A673 (cell line): ENCODE data around the gene RAP1GAP2. TPM values are rescaled to one million over a fixed set of nuclear protein-coding genes. Genes with fewer than 3 reads are reported as not detected.

Experiments
- BruUV-seq: library from RNA; stranded (reverse); fragments of 400-500 nt; replicated peaks from 2 replicates; lab custom pipeline; 2021; lab: Mats Ljungman, UMichigan
- CTCF ChIA-PET: fragments of 300-600 bp; sonication (Branson Sonifier 250); formaldehyde crosslinking; loops from one replicate; lab custom pipeline; 2022; ENCODE audit warnings: antibody characterized with exemption; lab: Charles Lee
- POLR2A ChIA-PET: fragments of 300-600 bp; sonication (Branson Sonifier 250); formaldehyde crosslinking; loops from one replicate; lab custom pipeline; 2022; ENCODE audit warnings: antibody characterized with exemption; ENCODE audit not compliant: low non-redundant PET; lab: Charles Lee
- DNase-seq: peaks from one replicate; pipeline ENCODE4 v3.0.0-alpha.2; 2015; ENCODE audit warnings: low spot score
- H3K27ac ChIP-seq: fragments of 200-600 bp; sonication (generic); 2 replicates; pipeline ENCODE4 v1.5.1; 2016; ENCODE audit warnings: mixed run types, low read depth, mild to moderate bottlenecking, mixed read lengths, antibody characterized with exemption, low read length; ENCODE audit not compliant: poor library complexity, severe bottlenecking
- H3K27me3 ChIP-seq: fragments of 200-600 bp; sonication (generic); replicated peaks from 2 replicates; pipeline ENCODE4 v1.6.1; 2017; ENCODE audit warnings: mixed run types, low read depth, mild to moderate bottlenecking, mixed read lengths, antibody characterized with exemption, low read length; ENCODE audit not compliant: insufficient read depth, poor library complexity
- H3K36me3 ChIP-seq: fragments of 200-600 bp; sonication (generic); 2 replicates; pipeline ENCODE4 v1.6.1; 2016; ENCODE audit warnings: mixed run types, mild to moderate bottlenecking, mixed read lengths, antibody characterized with exemption, low read length; ENCODE audit not compliant: insufficient read depth, poor library complexity, severe bottlenecking
- H3K4me1 ChIP-seq: fragments of 200-600 bp; sonication (generic); 2 replicates; pipeline ENCODE4 v1.6.1; 2017; ENCODE audit warnings: mixed run types, mild to moderate bottlenecking, mixed read lengths, antibody characterized with exemption, low read length; ENCODE audit not compliant: insufficient read depth, poor library complexity, severe bottlenecking
- H3K4me3 ChIP-seq: fragments of 200-600 bp; sonication (generic); 2 replicates; pipeline ENCODE4 v1.5.1; 2016; ENCODE audit warnings: low read depth, mixed run types, mild to moderate bottlenecking, mixed read lengths, low read length; ENCODE audit not compliant: poor library complexity, severe bottlenecking
- H3K9me3 ChIP-seq: fragments of 200-600 bp; sonication (generic); 2 replicates; pipeline ENCODE4 v1.6.1; 2016; ENCODE audit warnings: mixed run types, low read depth, mild to moderate bottlenecking, mixed read lengths, antibody characterized with exemption, low read length; ENCODE audit not compliant: poor library complexity, severe bottlenecking
- EZH2 ChIP-seq: fragments of 200-600 bp; sonication (generic); IDR thresholded peaks from 2 replicates; pipeline ENCODE4 v1.6.1; 2017; ENCODE audit warnings: borderline replicate concordance, low read depth, mild to moderate bottlenecking, mixed read lengths, antibody characterized with exemption, low read length; ENCODE audit not compliant: poor library complexity, severe bottlenecking
- intact Hi-C: fragments of 100-400 bp; cut with micrococcal nuclease; formaldehyde crosslinking; loops from one replicate; pipeline ENCODE4 v1.10.0; 2022; ENCODE audit not compliant: unreplicated experiment
- total RNA-seq: library from RNA; stranded (reverse); gene quantifications from 2 replicates; pipeline ENCODE4 v1.2.3, GENCODE V29; 2021
- TF ChIP-seq, protein P1 (sequence below): fragments of 300-800, 200-600 bp; sonication (generic); conservative IDR thresholded peaks from 2 replicates; pipeline ENCODE4 v1.5.1; 2017; ENCODE audit warnings: low read depth, mild to moderate bottlenecking, antibody characterized with exemption, low read length, moderate library complexity, mixed read lengths

RAP1GAP2 gene
- total RNA-seq, 1 experiment from 2014 or later: 0.06 TPM

DNA sequence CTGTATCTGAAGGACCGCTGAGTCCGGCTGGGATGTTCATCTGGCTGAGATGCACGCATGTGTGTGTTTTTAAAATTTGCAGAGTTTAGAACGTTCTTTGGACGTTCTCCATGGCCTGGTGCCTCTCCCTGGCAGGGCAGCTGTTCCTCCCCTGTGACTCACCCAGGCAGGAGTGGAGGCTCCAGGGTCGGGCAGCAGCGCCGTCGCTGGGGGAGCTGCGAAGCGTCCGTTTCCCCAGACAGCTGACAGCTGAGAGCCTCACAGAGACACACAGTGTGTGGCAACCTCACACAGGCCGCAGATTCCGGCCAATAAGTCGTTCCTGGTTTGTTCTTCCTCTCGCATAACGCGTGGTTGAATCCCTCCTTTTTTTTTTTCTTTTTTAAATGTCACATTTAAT lies 186.6 kb downstream of the RAP1GAP2 start:
- H3K4me1 ChIP-seq: no peaks in the 10 kb centered on the region
- POLR2A ChIA-PET: no interaction called here
- no peaks in the 10 kb centered on the region for H3K27me3 ChIP-seq

DNA sequence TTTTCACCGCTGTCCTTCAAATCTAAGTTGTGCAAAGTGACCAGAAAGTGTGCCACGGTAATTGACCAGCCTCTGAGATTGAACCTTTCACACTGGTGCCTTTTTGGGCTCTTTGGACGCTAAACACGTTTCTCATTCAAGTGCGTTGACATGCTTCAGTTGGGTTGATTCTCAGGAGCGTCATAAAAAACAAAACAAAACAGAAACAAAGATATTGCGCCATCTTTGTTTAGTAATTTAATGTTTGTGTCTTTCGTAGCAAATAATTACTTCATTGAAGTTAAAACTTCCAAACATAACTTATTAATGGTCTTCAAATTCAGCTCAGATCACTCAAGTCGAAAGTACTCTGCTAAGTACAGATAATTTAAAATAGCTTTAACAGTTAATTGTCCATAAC lies 187.0 kb downstream of the RAP1GAP2 start:
- no peaks in the 10 kb centered on the region for H3K27me3 ChIP-seq
- no peaks in the 10 kb centered on the region for H3K36me3 ChIP-seq
- no peak for DNase-seq
- no peak overlapping the region for H3K4me3 ChIP-seq
- H3K27ac ChIP-seq: no peak overlapping the region
- H3K9me3 ChIP-seq: no peaks in the 10 kb centered on the region
- ChIA-PET POLR2A (no interaction called here), CTCF (interaction anchor here (1.4 kb wide), 1 partner anchor 135 kb away, joined by 4 read pairs; no protein-coding TSS in a partner anchor)
- intact Hi-C loops: no loop called here
- TF ChIP-seq, protein P1, sequence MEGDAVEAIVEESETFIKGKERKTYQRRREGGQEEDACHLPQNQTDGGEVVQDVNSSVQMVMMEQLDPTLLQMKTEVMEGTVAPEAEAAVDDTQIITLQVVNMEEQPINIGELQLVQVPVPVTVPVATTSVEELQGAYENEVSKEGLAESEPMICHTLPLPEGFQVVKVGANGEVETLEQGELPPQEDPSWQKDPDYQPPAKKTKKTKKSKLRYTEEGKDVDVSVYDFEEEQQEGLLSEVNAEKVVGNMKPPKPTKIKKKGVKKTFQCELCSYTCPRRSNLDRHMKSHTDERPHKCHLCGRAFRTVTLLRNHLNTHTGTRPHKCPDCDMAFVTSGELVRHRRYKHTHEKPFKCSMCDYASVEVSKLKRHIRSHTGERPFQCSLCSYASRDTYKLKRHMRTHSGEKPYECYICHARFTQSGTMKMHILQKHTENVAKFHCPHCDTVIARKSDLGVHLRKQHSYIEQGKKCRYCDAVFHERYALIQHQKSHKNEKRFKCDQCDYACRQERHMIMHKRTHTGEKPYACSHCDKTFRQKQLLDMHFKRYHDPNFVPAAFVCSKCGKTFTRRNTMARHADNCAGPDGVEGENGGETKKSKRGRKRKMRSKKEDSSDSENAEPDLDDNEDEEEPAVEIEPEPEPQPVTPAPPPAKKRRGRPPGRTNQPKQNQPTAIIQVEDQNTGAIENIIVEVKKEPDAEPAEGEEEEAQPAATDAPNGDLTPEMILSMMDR: no peak
- TF ChIP-seq EZH2: no peak
- H3K4me1 ChIP-seq: no peaks in the 10 kb centered on the region
- no TSS peak for BruUV-seq

More for the DNA sequence above, 186.6 kb downstream of the RAP1GAP2 start:
- DNase-seq: no peak
- Histone ChIP-seq H3K4me3 (no peak overlapping the region), H3K27ac (no peak overlapping the region), H3K9me3 (no peaks in the 10 kb centered on the region), H3K36me3 (no peaks in the 10 kb centered on the region)
- TF ChIP-seq, protein P1: no peak
- TF ChIP-seq EZH2: no peak
- BruUV-seq: no TSS peak
- CTCF ChIA-PET: interaction anchor here (1.4 kb wide), 1 partner anchor 134 kb away, joined by 4 read pairs; no protein-coding TSS in a partner anchor
- intact Hi-C loops: no loop called here

DNA sequence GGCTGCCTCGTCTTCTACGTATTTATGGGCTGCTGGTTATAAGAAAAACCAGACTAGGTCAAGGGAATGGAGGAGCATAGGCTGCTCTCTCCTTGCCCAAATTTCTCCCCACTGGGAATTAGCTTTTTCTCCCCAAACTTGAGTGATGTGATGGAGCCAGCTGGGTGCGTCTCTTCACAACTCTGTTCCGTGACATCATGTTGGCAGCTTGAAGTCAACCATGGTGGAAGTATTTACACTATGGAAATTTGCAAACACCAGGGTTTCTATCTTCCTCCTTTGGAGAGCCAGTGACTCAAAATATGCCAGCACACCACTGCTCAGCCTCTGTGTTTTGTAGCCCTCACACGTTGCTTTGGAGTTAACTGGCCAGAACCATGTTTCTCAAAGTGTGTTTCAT lies 189.1 kb downstream of the RAP1GAP2 start:
- no peak for DNase-seq
- ChIA-PET POLR2A (no interaction called here), CTCF (no interaction called here)
- BruUV-seq: no TSS peak
- Histone ChIP-seq H3K27me3 (no peaks in the 10 kb centered on the region), H3K27ac (no peak overlapping the region), H3K36me3 (no peaks in the 10 kb centered on the region), H3K9me3 (no peaks in the 10 kb centered on the region), H3K4me3 (no peak overlapping the region), H3K4me1 (no peaks in the 10 kb centered on the region)
- TF ChIP-seq, protein P1: no peak
- TF ChIP-seq EZH2: no peak
- intact Hi-C loops: no loop called here
